GM18520 (cell line): ENCODE results near the gene TSPO2.
"Not testable (repeated sequence)": the region's sequence is repeated elsewhere in the genome, so short reads cannot be mapped to it uniquely, and the experiment has no call there.

Experiments
- ATAC-seq: cut with Tn5 transposase; IDR thresholded peaks from one replicate; pipeline ENCODE4 v1.9.1; 2021; ENCODE audit not compliant: unreplicated experiment

TSPO2 gene

GRCh38 chr6:41042226-41043055, at the start of gene TSPO2:
TSS of gene TSPO2 (plus strand) at chr6:41042467. CDS start at chr6:41042986, 519 bp downstream.
- ATAC-seq, result no peak

- ATAC-seq, result no peak
Observed at GRCh38 chr6:40992746-40993145, 49.5 kb upstream of the TSPO2 start.

DNA sequence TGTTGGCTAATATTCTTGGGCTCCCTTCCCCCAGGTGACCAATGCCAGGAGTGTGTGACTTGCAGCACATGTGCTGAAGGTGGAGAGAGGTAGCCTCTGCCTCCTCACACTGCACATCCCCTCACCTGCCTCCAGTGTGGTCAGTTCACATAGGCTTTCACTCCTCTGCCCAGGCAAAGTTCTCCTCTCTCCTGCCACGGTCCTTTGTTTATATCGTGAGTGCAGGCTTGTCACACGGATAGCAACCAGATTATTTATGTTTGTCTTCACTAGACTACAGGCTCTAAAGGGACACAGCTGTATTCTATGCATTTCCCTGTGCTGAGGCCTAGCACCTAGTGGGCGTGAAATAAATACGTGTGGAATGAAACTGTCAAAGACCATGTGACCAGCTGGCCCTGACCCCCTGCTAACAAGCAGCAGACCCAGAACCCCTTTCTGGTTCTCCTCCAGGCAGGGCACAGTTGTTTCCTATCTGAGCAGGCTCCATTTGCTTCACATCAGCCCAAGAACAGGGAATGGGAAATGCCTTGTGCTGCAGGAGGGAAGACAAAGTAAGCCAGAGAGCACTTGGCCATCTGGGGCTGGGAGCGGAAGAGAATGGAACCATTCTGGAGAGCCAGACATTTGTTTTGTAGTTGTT, 45.6 kb upstream of the TSPO2 start:
- no peak for ATAC-seq

- no peak for ATAC-seq
Observed at GRCh38 chr6:40997234-40997957, 44.9 kb upstream of the TSPO2 start.

- ATAC-seq, result no peak
Observed at GRCh38 chr6:40998661-40999060, 43.6 kb upstream of the TSPO2 start.

- no peak for ATAC-seq
Observed at GRCh38 chr6:40999569-40999968, 42.7 kb upstream of the TSPO2 start.

DNA sequence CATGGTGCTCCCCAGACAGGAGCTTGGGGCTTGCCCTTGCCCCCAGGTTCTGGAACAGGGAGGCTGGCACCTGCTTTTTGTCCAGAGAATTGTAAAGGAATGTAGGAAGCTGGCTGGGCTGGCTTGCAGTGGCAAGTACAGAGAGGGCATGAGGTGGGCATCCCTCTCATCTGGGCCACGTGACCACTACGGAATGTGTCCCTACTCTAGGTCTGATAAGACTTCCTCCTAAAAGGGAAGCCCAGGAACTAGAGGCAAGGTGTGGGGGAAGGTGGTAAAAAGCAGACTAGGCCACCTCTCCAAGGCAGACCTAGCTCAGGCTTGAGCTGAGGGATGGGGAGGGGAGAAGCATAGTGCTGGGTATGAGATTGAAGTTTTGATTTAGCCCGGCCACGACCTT, 42.0 kb upstream of the TSPO2 start:
- ATAC-seq, result no peak

DNA sequence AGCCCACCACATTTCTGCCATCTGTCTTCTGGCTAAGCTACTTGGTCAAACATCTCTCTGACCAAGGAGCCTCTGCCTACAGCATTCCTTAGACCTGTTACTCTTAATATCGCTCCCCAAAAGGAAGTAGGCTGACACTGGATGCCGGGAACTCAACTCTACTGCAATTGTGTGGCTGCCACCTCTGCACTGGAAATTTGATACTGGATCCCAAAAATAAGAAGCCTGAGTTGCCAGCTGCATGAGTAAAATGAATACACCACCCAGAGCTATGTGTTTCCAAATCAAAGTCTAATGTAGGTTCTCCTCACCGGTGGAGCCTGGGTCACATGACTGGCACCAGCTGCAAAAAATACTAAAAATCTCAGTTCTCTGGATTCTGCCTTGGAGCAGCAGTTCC, 40.1 kb upstream of the TSPO2 start:
- no peak for ATAC-seq

DNA sequence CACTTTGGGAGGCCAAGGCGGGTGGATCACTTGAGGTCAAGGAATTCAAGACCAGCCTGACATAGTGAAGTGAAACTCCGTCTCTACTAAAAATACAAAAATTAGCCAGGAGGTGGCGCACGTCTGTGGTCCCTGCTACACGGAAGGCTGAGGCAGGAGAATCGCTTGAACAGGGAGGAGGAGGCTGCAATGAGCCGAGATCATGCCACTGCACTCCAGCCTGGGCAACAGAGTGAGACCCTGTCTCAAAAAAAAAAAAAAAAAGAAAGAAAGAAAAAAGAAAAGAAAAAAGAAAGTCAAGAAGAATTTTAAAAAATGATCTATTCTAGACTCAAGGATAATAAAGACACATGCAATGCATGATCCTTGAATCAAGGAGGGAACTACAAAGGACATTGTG, 36.0 kb upstream of the TSPO2 start:
- not testable (repeated sequence) for ATAC-seq

DNA sequence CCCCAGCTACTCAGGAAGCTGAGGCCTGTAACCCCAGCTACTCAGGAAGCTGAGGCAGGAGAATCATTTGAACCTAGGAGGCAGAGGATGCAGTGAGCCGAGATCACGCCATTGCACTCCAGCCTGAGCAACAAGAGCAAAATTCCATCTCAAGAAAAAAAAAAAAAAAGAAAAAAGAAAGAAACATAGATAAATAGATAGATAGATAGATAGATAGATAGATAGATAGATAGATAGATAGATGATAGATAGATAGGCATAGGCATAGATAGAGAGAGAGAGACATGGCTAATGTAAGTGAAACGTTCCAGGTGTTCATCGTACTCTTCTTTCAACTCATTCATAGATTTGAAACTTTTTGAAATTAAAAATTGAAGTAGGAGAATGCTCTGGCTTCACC, 35.3 kb upstream of the TSPO2 start:
- not testable (repeated sequence) for ATAC-seq

GRCh38 chr6:41008011-41008410, 34.3 kb upstream of the TSPO2 start:
- ATAC-seq, result no peak

DNA sequence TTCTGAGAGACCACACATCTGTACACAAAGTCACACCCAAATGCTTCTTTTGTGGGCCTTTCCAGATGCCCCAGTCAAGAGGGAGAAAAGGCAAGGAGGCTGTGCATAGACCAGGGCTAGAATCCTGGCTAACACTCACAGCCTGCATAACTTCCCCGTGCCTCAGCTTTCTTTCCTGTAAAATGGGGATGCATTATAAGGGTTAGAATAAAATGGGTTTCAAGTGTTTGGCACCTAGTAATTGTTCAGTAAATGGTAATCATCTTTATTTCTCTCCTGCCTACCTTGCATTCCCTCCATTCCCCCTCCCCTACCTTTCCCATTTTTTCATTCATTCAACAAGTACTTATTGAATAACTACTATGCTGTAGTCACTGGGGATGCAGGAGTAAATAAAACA, 32.6 kb upstream of the TSPO2 start:
- ATAC-seq, result no peak

- no peak for ATAC-seq
Observed at GRCh38 chr6:41011673-41012072, 30.6 kb upstream of the TSPO2 start.

DNA sequence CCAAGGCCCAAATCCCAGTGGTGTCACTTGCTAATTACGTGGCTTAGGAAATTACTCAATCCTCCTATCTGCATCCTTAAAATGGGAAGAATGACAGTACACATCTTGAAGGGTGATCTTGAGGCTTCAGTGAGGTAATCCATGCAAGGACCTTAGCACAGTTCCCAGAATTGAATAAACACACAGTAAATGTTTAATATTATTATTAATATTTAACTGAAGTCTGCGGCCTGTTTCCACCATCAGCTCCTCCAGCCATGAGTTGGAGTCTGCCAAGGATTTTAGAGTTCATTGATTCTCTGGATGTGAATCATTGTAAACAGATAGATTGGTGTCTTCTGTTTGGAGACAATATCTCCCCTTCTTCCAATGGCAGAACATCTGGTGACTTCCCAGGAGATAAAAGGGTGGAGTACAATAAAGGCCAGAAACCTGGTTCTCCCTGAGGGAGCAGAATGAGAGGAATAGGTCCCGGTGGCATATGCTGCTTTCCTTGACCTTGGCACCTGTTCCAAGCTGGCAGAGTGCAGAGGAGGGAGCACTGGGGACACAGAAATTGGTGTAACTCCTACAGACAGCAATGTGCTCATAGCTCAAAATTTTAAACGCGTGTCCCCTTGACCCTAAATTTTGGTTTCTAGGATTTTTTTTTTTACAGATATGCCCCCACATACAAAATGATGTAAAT, 28.7 kb upstream of the TSPO2 start:
- no peak for ATAC-seq

DNA sequence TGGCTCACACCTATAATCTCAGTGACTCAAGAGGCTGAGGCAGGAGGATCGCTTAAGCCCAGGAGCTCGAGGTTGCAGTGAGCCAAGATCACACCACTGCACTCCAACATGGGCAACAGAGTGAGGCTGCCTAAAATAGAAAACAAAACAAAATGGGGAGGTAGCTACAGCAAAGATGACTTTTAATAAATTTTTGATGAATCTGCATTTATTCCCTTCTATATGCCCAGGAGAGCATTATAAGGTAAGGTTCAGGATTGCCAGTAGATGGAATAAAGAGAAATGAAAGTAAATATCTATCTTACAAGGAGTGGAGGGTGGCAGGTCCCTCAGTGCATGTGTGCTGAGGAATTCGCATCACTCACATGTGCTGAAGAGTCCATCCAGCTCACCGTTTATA, 27.5 kb upstream of the TSPO2 start:
- ATAC-seq, result no peak

GRCh38 chr6:41015860-41016259, 26.4 kb upstream of the TSPO2 start:
- ATAC-seq, result not testable (repeated sequence)

GRCh38 chr6:41017663-41018062, 24.6 kb upstream of the TSPO2 start:
- no peak for ATAC-seq

GRCh38 chr6:41021832-41022231, 20.4 kb upstream of the TSPO2 start:
- ATAC-seq, result no peak

GRCh38 chr6:41022294-41022693, 20.0 kb upstream of the TSPO2 start:
- no peak for ATAC-seq

DNA sequence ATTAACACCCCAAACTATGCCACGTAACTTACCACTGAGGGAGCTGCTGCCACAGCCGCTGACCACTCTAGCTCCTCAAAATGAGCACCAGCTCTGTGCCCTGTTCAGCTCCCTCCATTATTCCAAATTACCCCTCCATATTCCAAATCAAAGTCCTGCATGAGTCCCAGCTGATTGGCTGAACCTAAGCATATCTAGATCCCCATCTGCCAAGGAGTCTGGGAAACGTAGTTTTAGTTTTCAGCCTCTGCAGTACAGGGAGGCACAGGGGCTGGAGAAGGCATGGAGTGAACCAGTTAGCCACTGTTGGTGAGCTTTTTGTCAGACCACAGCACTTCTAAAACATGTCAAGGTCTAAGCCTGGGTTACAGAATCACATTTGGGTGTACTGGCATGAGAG, 19.2 kb upstream of the TSPO2 start:
- ATAC-seq, result no peak

GRCh38 chr6:41025966-41026530, 16.2 kb upstream of the TSPO2 start:
- no peak for ATAC-seq
